ENCODE measurements around the gene TBC1D1.

The TBC1D1 gene

GRCh38 chr4:38177641-38178391 is 286.9 kb downstream of the TBC1D1 start:
- peak; percentile 15 for DNase-seq

GRCh38 chr4:38178392-38178995 is 287.6 kb downstream of the TBC1D1 start:
- DNase-seq: no peak

- DNase-seq: peak; percentile 63
Observed at GRCh38 chr4:38179690-38180377, 288.9 kb downstream of the TBC1D1 start.

GRCh38 chr4:38180456-38180855 is 289.6 kb downstream of the TBC1D1 start:
- no peak for DNase-seq

GRCh38 chr4:38181286-38181685 is 290.4 kb downstream of the TBC1D1 start:
- no peak for DNase-seq

GRCh38 chr4:38182334-38182998 is 291.6 kb downstream of the TBC1D1 start:
- DNase-seq: no peak

GRCh38 chr4:38184404-38184803 is 293.5 kb downstream of the TBC1D1 start:
- DNase-seq: no peak

- DNase-seq: no peak
Observed at GRCh38 chr4:38185406-38186144, 294.7 kb downstream of the TBC1D1 start.

GRCh38 chr4:38188136-38188535 is 297.3 kb downstream of the TBC1D1 start:
- no peak for DNase-seq

GRCh38 chr4:38188631-38189101 is 297.8 kb downstream of the TBC1D1 start:
- DNase-seq: no peak

Data from T-helper 9 cell (primary cell).